HG03565 (cell line): ENCODE data around the gene BAIAP2L1.

Source experiments
- ATAC-seq: cut with Tn5 transposase; IDR thresholded peaks from one replicate; pipeline ENCODE4 v1.9.1; 2021; ENCODE audit warnings: mild to moderate bottlenecking, moderate library complexity; ENCODE audit not compliant: unreplicated experiment

Gene BAIAP2L1

DNA sequence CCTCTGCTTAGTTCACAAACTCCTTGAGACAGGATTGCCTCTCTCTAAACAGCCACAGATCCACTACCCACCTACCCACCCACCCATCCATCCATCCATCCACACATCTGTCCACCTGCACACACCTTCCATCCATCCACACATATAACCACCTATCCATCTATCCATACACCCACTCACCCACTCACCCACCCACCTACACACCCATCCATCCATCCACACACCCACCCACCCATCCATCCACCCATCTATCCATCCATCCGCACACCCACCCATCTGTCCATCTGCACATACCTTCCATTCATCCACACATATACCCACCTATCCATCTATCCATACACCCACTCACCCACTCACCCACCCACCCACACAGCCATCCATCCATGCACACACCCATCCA is 158.5 kb downstream of the BAIAP2L1 start:
- ATAC-seq: no peak

DNA sequence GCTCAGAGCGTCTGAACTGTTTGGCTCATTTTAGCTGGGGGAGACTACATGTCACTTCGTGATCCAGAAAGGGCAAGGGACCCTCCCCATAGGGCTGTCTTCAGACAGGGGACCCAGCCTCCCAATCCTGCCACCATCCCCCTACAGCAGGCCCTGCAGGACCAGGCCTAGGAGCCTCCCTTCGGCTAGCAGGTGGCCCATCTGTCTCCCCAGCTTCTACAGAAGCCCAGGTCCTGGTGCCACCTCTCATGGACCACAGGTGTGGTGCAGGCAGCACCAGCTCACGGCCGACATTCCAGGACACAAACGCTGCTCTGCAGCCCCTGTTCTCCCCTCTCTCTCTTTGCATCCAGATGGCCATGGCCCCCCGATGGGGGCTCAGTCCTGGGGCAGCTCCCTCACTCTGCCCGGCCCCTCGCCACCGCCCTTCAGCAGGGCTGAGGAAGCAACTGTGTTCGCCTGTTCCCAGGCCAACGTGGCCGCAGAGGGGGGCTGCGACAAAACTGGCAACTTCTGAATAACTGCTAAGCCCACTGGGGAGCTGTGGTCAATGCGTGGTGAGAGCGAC is 159.1 kb downstream of the BAIAP2L1 start:
- no peak for ATAC-seq
